A673 (cell line): ENCODE data around the gene ZFR. TPM values are rescaled to one million over a fixed set of nuclear protein-coding genes. Genes with fewer than 3 reads are reported as not detected.

Source experiments
- BruUV-seq: library from RNA; stranded (reverse); fragments of 400-500 nt; replicated peaks from 2 replicates; lab custom pipeline; 2021; lab: Mats Ljungman, UMichigan
- CTCF ChIA-PET: fragments of 300-600 bp; sonication (Branson Sonifier 250); formaldehyde crosslinking; loops from one replicate; lab custom pipeline; 2022; ENCODE audit warnings: antibody characterized with exemption; lab: Charles Lee
- POLR2A ChIA-PET: fragments of 300-600 bp; sonication (Branson Sonifier 250); formaldehyde crosslinking; loops from one replicate; lab custom pipeline; 2022; ENCODE audit warnings: antibody characterized with exemption; ENCODE audit not compliant: low non-redundant PET; lab: Charles Lee
- DNase-seq: peaks from one replicate; pipeline ENCODE4 v3.0.0-alpha.2; 2015; ENCODE audit warnings: low spot score
- H3K27ac ChIP-seq: fragments of 200-600 bp; sonication (generic); 2 replicates; pipeline ENCODE4 v1.5.1; 2016; ENCODE audit warnings: mixed run types, low read depth, mild to moderate bottlenecking, mixed read lengths, antibody characterized with exemption, low read length; ENCODE audit not compliant: poor library complexity, severe bottlenecking
- H3K27me3 ChIP-seq: fragments of 200-600 bp; sonication (generic); replicated peaks from 2 replicates; pipeline ENCODE4 v1.6.1; 2017; ENCODE audit warnings: mixed run types, low read depth, mild to moderate bottlenecking, mixed read lengths, antibody characterized with exemption, low read length; ENCODE audit not compliant: insufficient read depth, poor library complexity
- H3K36me3 ChIP-seq: fragments of 200-600 bp; sonication (generic); 2 replicates; pipeline ENCODE4 v1.6.1; 2016; ENCODE audit warnings: mixed run types, mild to moderate bottlenecking, mixed read lengths, antibody characterized with exemption, low read length; ENCODE audit not compliant: insufficient read depth, poor library complexity, severe bottlenecking
- H3K4me1 ChIP-seq: fragments of 200-600 bp; sonication (generic); 2 replicates; pipeline ENCODE4 v1.6.1; 2017; ENCODE audit warnings: mixed run types, mild to moderate bottlenecking, mixed read lengths, antibody characterized with exemption, low read length; ENCODE audit not compliant: insufficient read depth, poor library complexity, severe bottlenecking
- H3K4me3 ChIP-seq: fragments of 200-600 bp; sonication (generic); 2 replicates; pipeline ENCODE4 v1.5.1; 2016; ENCODE audit warnings: low read depth, mixed run types, mild to moderate bottlenecking, mixed read lengths, low read length; ENCODE audit not compliant: poor library complexity, severe bottlenecking
- H3K9me3 ChIP-seq: fragments of 200-600 bp; sonication (generic); 2 replicates; pipeline ENCODE4 v1.6.1; 2016; ENCODE audit warnings: mixed run types, low read depth, mild to moderate bottlenecking, mixed read lengths, antibody characterized with exemption, low read length; ENCODE audit not compliant: poor library complexity, severe bottlenecking
- CTCF ChIP-seq: fragments of 300-800, 200-600 bp; sonication (generic); conservative IDR thresholded peaks from 2 replicates; pipeline ENCODE4 v1.5.1; 2017; ENCODE audit warnings: low read depth, mild to moderate bottlenecking, antibody characterized with exemption, low read length, moderate library complexity, mixed read lengths
- EZH2 ChIP-seq: fragments of 200-600 bp; sonication (generic); IDR thresholded peaks from 2 replicates; pipeline ENCODE4 v1.6.1; 2017; ENCODE audit warnings: borderline replicate concordance, low read depth, mild to moderate bottlenecking, mixed read lengths, antibody characterized with exemption, low read length; ENCODE audit not compliant: poor library complexity, severe bottlenecking
- intact Hi-C: fragments of 100-400 bp; cut with micrococcal nuclease; formaldehyde crosslinking; loops from one replicate; pipeline ENCODE4 v1.10.0; 2022; ENCODE audit not compliant: unreplicated experiment
- total RNA-seq: library from RNA; stranded (reverse); gene quantifications from 2 replicates; pipeline ENCODE4 v1.2.3, GENCODE V29; 2021

ZFR gene
- total RNA-seq, 1 experiment from 2014 or later: 110 TPM

DNA sequence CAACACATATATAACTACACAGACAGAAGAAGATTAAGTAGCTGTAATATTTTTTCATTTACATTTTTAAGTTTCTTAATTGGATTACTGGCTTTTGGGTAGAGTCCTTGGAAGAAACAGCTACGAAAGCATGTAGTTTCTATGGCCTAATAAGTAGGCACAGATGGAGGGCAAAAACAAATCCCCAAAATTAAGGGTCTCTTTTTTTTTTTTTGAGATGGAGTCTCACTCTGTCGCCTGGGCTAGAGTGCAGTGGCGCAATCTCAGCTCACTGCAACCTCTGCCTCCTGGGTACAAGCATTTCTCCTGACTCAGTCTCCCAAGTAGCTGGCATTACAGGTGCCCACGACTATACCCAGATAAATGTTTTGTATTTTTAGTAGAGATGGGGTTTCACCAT, 104.7 kb downstream of the ZFR start:
- Histone ChIP-seq H3K4me3 (no peak overlapping the region), H3K4me1 (no peaks in the 10 kb centered on the region), H3K9me3 (peaks cover 38% of the 10 kb centered on the region), H3K36me3 (no peaks in the 10 kb centered on the region), H3K27ac (no peak overlapping the region), H3K27me3 (no peaks in the 10 kb centered on the region)
- ChIA-PET CTCF (interaction anchor here (0.6 kb wide), 1 partner anchor 236 kb away, joined by 3 read pairs; no protein-coding TSS in a partner anchor), POLR2A (no interaction called here)
- no TSS peak for BruUV-seq
- TF ChIP-seq EZH2 (no peak), CTCF (no peak)
- DNase-seq: no peak
- intact Hi-C loops: no loop called here

DNA sequence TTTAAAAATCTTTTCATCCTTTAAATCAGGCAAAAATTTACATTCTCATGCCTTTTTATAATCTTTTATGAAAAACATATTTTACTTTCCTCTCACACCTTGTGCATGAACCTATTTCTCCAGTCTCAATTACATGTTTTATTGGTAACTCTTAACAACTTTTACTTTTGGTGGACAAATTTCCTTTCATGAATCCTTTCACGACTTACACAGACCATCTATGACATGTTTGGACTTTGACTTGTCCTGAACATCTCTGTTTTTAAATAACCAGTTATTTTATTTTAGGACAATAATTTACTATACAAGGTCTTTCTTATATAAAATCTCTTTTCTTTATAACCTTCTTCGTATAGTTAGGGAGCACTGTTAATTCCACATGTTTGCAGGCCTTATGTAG, 105.3 kb downstream of the ZFR start:
- DNase-seq: peak; percentile 44
- intact Hi-C loops: no loop called here
- POLR2A ChIA-PET: no interaction called here
- Histone ChIP-seq H3K27ac (no peak overlapping the region), H3K4me3 (no peak overlapping the region), H3K27me3 (no peaks in the 10 kb centered on the region), H3K36me3 (no peaks in the 10 kb centered on the region), H3K4me1 (no peaks in the 10 kb centered on the region), H3K9me3 (peaks cover 38% of the 10 kb centered on the region)
- CTCF ChIA-PET: interaction anchor here (0.6 kb wide), 1 partner anchor 236 kb away, joined by 3 read pairs; no protein-coding TSS in a partner anchor
- BruUV-seq: no TSS peak
- TF ChIP-seq CTCF: no peak
- no peak for TF ChIP-seq EZH2

- BruUV-seq: no TSS peak
- no peak overlapping the region for H3K27ac ChIP-seq
- TF ChIP-seq EZH2: no peak
- TF ChIP-seq CTCF: no peak
- no peaks in the 10 kb centered on the region for H3K36me3 ChIP-seq
- DNase-seq: no peak
- H3K9me3 ChIP-seq: peaks cover 4% of the 10 kb centered on the region
- no peaks in the 10 kb centered on the region for H3K27me3 ChIP-seq
- H3K4me3 ChIP-seq: no peak overlapping the region
- H3K4me1 ChIP-seq: no peaks in the 10 kb centered on the region
- CTCF ChIA-PET: no interaction called here
- intact Hi-C loops: no loop called here
- POLR2A ChIA-PET: no interaction called here
Observed at GRCh38 chr5:32332966-32333365, 111.6 kb downstream of the ZFR start.
